B cell (primary cell): Measurements from ENCODE around the gene CCDC85C. TPM values are rescaled to one million over a fixed set of nuclear protein-coding genes. Genes with fewer than 3 reads are reported as not detected.

Experiments
- ATAC-seq: fragments of 200-7000 bp; cut with Tn5 transposase; one replicate; pipeline ENCODE4 v1.10.0; 2021; ENCODE audit warnings: low read depth, mild to moderate bottlenecking, moderate number of reproducible peaks, moderate library complexity
- CTCF ChIA-PET: fragments of 350-600 bp; sonication (Branson Sonifier 250); formaldehyde crosslinking; loops from one replicate; lab custom pipeline; 2021; ENCODE audit warnings: antibody characterized with exemption, inconsistent platforms; lab: Charles Lee
- POLR2A ChIA-PET: fragments of 350-600 bp; sonication (Branson Sonifier 250); formaldehyde crosslinking; loops from one replicate; lab custom pipeline; 2021; ENCODE audit warnings: antibody characterized with exemption; lab: Charles Lee
- DNase-seq: peaks from one replicate; pipeline ENCODE4 v3.0.0; 2013
- H2AFZ ChIP-seq: 2 replicates; pipeline ENCODE4 v1.6.1; 2012; ENCODE audit warnings: mild to moderate bottlenecking, low read depth, low read length; ENCODE audit not compliant: insufficient read depth, poor library complexity, severe bottlenecking
- H3K27ac ChIP-seq, 2 donors: 1 replicate in 1 of 2; 2 replicates in 1 of 2; pipeline ENCODE4 v1.5.1; 2012 to 2013; ENCODE audit warnings: low read length in 2 of 2, mild to moderate bottlenecking in 2 of 2, moderate library complexity in 1 of 2
- H3K27me3 ChIP-seq, 4 experiments: fragments of 200-600 bp in 1 of 4; sonication (generic) in 1 of 4; replicated peaks in 1 of 4; 1 replicate in 2 of 4; 2 replicates in 2 of 4; pipeline versions ENCODE4 v1.6.1 to v1.7.0; 2013 to 2016; ENCODE audit warnings: low read length in 3 of 4, mild to moderate bottlenecking in 2 of 4, mixed read lengths in 1 of 4, moderate library complexity in 1 of 4; ENCODE audit not compliant: insufficient read depth in 4 of 4, control insufficient read depth in 3 of 4; ENCODE audit errors: control extremely low read depth in 1 of 4
- H3K36me3 ChIP-seq, 2 experiments: replicated peaks in 1 of 2; 1 replicate in 1 of 2; 2 replicates in 1 of 2; pipeline versions ENCODE4 v1.6.1 to v1.7.1; 2013; ENCODE audit warnings: low read length in 1 of 2; ENCODE audit not compliant: insufficient read depth in 2 of 2, control insufficient read depth in 1 of 2; ENCODE audit errors: control extremely low read depth in 1 of 2, extremely low read depth in 1 of 2
- H3K4me1 ChIP-seq, 2 donors: fragments of 200-600 bp in 1 of 2; sonication (generic) in 1 of 2; 1 replicate in 1 of 2; 2 replicates in 1 of 2; pipeline versions ENCODE4 v1.5.1 to v1.6.1; 2013 to 2017; ENCODE audit warnings: low read length in 2 of 2; ENCODE audit not compliant: control insufficient read depth in 2 of 2, insufficient read depth in 2 of 2
- H3K4me2 ChIP-seq: replicated peaks from 2 replicates; pipeline ENCODE3; 2012; ENCODE audit warnings: mild to moderate bottlenecking, low read depth, low read length; ENCODE audit not compliant: poor library complexity, severe bottlenecking
- H3K4me3 ChIP-seq, 5 experiments: fragments of 200-600 bp in 1 of 5; sonication (generic) in 1 of 5; 1 replicate in 3 of 5; 2 replicates in 2 of 5; pipeline versions ENCODE4 v1.5.1 to v1.7.0; 2011 to 2016; ENCODE audit warnings: low read length in 4 of 5, mild to moderate bottlenecking in 4 of 5, low read depth in 2 of 5, control low read depth in 1 of 5, moderate library complexity in 1 of 5; ENCODE audit not compliant: insufficient read depth in 1 of 5; ENCODE audit errors: control extremely low read depth in 1 of 5, extremely low read depth in 1 of 5
- H3K79me2 ChIP-seq: fragments of 200-600 bp; sonication (generic); one replicate; pipeline ENCODE4 v1.6.0; 2016; ENCODE audit warnings: low read length; ENCODE audit not compliant: control insufficient read depth, insufficient read depth
- H3K9ac ChIP-seq: fragments of 200-600 bp; sonication (generic); 2 replicates; pipeline ENCODE4 v1.6.1; 2017; ENCODE audit warnings: mild to moderate bottlenecking, low read length, moderate library complexity
- H3K9me3 ChIP-seq, 3 donors: one replicate each; pipeline versions ENCODE4 v1.6.1 to v1.7.1; 2013; ENCODE audit warnings: low read length in 2 of 3; ENCODE audit not compliant: control insufficient read depth in 2 of 3, insufficient read depth in 1 of 3; ENCODE audit errors: control extremely low read depth in 1 of 3
- H4K20me1 ChIP-seq: 2 replicates; pipeline ENCODE4 v1.6.0; 2012; ENCODE audit warnings: mild to moderate bottlenecking, low read length; ENCODE audit not compliant: insufficient read depth, control insufficient read depth, poor library complexity, severe bottlenecking
- H3K27ac Mint-ChIP-seq: one replicate; pipeline ENCODE4 v1.8.0; 2021; ENCODE audit warnings: mixed read lengths
- H3K27me3 Mint-ChIP-seq: one replicate; pipeline ENCODE4 v1.8.0; 2021; ENCODE audit warnings: mixed read lengths
- H3K4me1 Mint-ChIP-seq: one replicate; pipeline ENCODE4 v1.8.0; 2021; ENCODE audit warnings: mixed read lengths
- H3K4me3 Mint-ChIP-seq: one replicate; pipeline ENCODE4 v1.8.0; 2021; ENCODE audit warnings: mixed read lengths
- H3K9me3 Mint-ChIP-seq: one replicate; pipeline ENCODE4 v1.8.0; 2022; ENCODE audit warnings: mixed read lengths; ENCODE audit not compliant: insufficient read depth
- EZH2 ChIP-seq: IDR thresholded peaks from 2 replicates; pipeline ENCODE4 v1.6.1; 2012; ENCODE audit warnings: borderline replicate concordance, low read depth, mild to moderate bottlenecking, moderate library complexity, low read length; ENCODE audit not compliant: insufficient read depth, poor library complexity, severe bottlenecking
- WGBS: methylation state at CpG from one replicate; pipeline ENCODE4 v1.1.5; 2013; ENCODE audit warnings: missing lambda C conversion rate; ENCODE audit not compliant: insufficient coverage; 5-methylcytosine and 5-hydroxymethylcytosine counted together
- intact Hi-C: fragments of 100-400 bp; cut with micrococcal nuclease; formaldehyde crosslinking; loops from one replicate; pipeline ENCODE4 v1.10.0; 2022
- polyA plus RNA-seq: library from polyadenylated mRNA; depleted of rRNA; stranded (reverse); fragments of >200 nt; gene quantifications from 2 replicates; pipeline ENCODE4 v1.2.3, GENCODE V29; 2012
- total RNA-seq, 2 donors: library from RNA; stranded (reverse); fragments of 120-200 nt in 1 of 2; gene quantifications; 1 replicate in 1 of 2; 2 replicates in 1 of 2; pipeline versions ENCODE4 v1.2.3 to v1.2.4, GENCODE V29; 2013 to 2022
- TF ChIP-seq, protein P1 (sequence below): fragments of 200-600 bp; IDR thresholded peaks from one replicate; pipeline ENCODE4 v1.8.0; 2022; ENCODE audit warnings: antibody characterized with exemption, mild to moderate bottlenecking

The CCDC85C gene
- total and polyA plus RNA-seq, 2 donors (not counting 1 experiment from before 2014, with no cell fraction given), result 0.52 to 2.7 TPM

DNA sequence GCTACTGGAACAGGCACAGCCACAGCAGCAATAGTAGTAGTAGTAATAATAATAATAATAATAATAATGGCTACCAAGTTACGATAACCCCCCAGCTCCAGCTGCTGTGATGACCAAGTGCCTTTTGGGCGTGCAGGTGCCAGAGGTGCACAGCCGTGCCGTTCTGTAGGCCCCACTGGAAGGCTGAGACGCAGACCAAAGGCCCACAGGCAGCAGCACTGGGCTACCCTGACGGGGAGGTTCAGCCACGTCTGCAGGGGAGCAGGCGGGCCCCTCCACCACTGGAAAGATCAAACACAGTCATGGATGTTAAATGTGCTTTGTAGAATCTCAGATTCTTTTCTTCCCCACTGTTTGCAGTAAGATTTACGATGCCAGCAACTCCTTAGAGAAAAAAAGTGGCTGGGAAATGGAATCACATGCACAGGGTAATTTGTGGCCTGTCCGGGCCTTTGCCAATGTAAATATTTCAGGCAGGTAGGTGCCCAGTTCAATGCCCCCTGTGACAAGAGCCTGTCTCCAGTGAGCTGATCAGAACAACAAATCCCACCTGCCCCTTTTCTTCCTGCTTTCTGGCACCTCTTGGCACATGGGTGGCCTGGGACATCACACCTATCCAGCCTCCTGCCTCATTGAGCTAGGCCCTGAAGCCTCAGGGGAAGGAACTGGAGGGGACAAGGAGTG is 32.6 kb downstream of the CCDC85C start:
- no peak overlapping the region for H3K4me3 ChIP-seq
- no peaks in the 10 kb centered on the region for H3K79me2 ChIP-seq
- Mint-ChIP-seq H3K27ac (no peak overlapping the region), H3K4me1 (peaks cover 11% of the 10 kb centered on the region), H3K9me3 (no peaks in the 10 kb centered on the region), H3K27me3 (no peaks in the 10 kb centered on the region), H3K4me3 (no peak overlapping the region)
- peaks cover 0 to 8% of the 10 kb centered on the region in 2 donors for H3K4me1 ChIP-seq
- H3K9me3 ChIP-seq, result no peaks in the 10 kb centered on the region
- H3K27me3 ChIP-seq, result no peaks in the 10 kb centered on the region
- ChIA-PET CTCF (no interaction called here), POLR2A (no interaction called here)
- TF ChIP-seq, protein P1, sequence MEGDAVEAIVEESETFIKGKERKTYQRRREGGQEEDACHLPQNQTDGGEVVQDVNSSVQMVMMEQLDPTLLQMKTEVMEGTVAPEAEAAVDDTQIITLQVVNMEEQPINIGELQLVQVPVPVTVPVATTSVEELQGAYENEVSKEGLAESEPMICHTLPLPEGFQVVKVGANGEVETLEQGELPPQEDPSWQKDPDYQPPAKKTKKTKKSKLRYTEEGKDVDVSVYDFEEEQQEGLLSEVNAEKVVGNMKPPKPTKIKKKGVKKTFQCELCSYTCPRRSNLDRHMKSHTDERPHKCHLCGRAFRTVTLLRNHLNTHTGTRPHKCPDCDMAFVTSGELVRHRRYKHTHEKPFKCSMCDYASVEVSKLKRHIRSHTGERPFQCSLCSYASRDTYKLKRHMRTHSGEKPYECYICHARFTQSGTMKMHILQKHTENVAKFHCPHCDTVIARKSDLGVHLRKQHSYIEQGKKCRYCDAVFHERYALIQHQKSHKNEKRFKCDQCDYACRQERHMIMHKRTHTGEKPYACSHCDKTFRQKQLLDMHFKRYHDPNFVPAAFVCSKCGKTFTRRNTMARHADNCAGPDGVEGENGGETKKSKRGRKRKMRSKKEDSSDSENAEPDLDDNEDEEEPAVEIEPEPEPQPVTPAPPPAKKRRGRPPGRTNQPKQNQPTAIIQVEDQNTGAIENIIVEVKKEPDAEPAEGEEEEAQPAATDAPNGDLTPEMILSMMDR, result no peak
- TF ChIP-seq EZH2, result no peak
- no peak overlapping the region for H3K27ac ChIP-seq
- no peak for ATAC-seq
- no peak for DNase-seq
- intact Hi-C loops, result no loop called here
- no peak overlapping the region for H3K9ac ChIP-seq
- no peak overlapping the region for H3K4me2 ChIP-seq
- H4K20me1 ChIP-seq, result no peaks in the 10 kb centered on the region
- no peaks in the 10 kb centered on the region for H3K36me3 ChIP-seq
- 84% methylated on average over 7 of the region's 10 CpGs for WGBS
- H2AFZ ChIP-seq, result no peak overlapping the region

DNA sequence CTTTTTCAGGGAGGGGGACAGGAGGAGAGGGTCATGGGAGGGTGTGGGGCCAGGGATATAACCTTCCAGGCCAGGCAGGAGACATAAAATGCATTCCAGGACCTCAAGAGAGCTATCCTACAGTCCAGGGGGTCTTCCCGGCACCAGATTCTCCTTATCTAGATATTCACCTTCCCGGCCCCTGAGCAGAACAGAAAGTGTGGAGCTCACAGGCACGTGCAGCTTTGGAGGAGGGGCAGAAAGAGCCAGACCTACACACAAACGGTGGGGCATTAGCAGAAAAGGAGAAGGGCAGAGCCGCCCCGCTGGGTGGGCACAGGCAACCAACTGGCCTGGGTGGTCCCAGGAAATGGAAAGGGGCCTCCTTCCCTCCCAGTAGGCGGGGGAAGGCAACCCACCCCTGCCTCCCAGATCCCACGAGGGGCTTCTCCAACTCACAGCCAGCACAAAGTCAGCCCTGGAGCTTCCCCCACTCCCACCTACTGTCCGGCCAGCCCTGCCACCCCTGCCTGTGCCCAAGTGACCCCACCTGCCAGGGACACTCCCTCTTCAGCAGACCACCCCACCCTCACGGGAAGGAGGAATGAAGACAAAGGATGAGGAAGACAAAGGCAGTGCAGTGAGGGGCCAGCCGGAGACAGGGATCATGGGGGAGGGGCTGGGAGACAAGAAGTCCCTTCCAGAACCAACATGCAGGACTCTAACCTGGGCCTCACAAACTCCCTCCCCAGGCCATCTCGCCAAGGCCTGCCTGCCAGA is 33.3 kb downstream of the CCDC85C start:
- ChIA-PET POLR2A (interaction anchor here (0.6 kb wide), 1 partner anchor 312 kb away, joined by 5 read pairs; no protein-coding TSS in a partner anchor), CTCF (no interaction called here)
- H3K9me3 ChIP-seq, result no peaks in the 10 kb centered on the region
- no peaks in the 10 kb centered on the region for H3K27me3 Mint-ChIP-seq
- no peaks in the 10 kb centered on the region for H3K79me2 ChIP-seq
- no peak overlapping the region for H3K4me3 Mint-ChIP-seq
- DNase-seq (no peak), ATAC-seq (no peak)
- no peak for TF ChIP-seq EZH2
- TF ChIP-seq, protein P1, result no peak
- no peak overlapping the region for H2AFZ ChIP-seq
- WGBS, result 73% methylated on average over 5 of the region's 12 CpGs
- H3K36me3 ChIP-seq, result no peaks in the 10 kb centered on the region
- H3K27ac Mint-ChIP-seq, result no peak overlapping the region
- no peaks in the 10 kb centered on the region for H3K27me3 ChIP-seq
- no peaks in the 10 kb centered on the region for H3K9me3 Mint-ChIP-seq
- H3K9ac ChIP-seq, result no peak overlapping the region
- H3K27ac ChIP-seq, result no peak overlapping the region
- H3K4me1 ChIP-seq, result peaks cover 0 to 8% of the 10 kb centered on the region in 2 donors
- H3K4me3 ChIP-seq, result no peak overlapping the region
- no peaks in the 10 kb centered on the region for H4K20me1 ChIP-seq
- no peak overlapping the region for H3K4me2 ChIP-seq
- intact Hi-C loops, result no loop called here
- peaks cover 11% of the 10 kb centered on the region for H3K4me1 Mint-ChIP-seq
